ENCODE data around the gene CAMK1D. TPM values are rescaled to one million over a fixed set of nuclear protein-coding genes. Genes with fewer than 3 reads are reported as not detected.

The CAMK1D gene
- total RNA-seq, 1 experiment from 2014 or later: 6.3 TPM

GRCh38 chr10:12628153-12628552 is 278.8 kb downstream of the CAMK1D start:
- Histone ChIP-seq H3K79me2 (ENCODE audit: insufficient read depth, low read length) (no peaks in the 10 kb centered on the region), H2AK5ac (ENCODE audit: insufficient read length, low read length) (no peak overlapping the region), H3K4me1 (ENCODE audit: insufficient read depth, low read length) (no peaks in the 10 kb centered on the region), H2BK15ac (ENCODE audit: low read depth, low read length) (no peak overlapping the region), H3K23ac (ENCODE audit: insufficient read length, low read depth, low read length) (no peak overlapping the region), H3K9me3 (ENCODE audit: control insufficient read depth, low read depth, low read length) (peaks cover 7% of the 10 kb centered on the region), H3K27me3 (ENCODE audit: insufficient read depth, low read length) (no peaks in the 10 kb centered on the region), H3K4me2 (ENCODE audit: insufficient read depth, insufficient read length, low read length) (no peak overlapping the region), H3K9ac (ENCODE audit: extremely low read depth, insufficient read length, low read length) (no peak overlapping the region), H2BK5ac (ENCODE audit: insufficient read length, low read length) (no peak overlapping the region), H2BK20ac (ENCODE audit: low read depth, low read length, poor library complexity, severe bottlenecking) (no peak overlapping the region), H3T11ph (ENCODE audit: low read length) (no peak overlapping the region), H4K8ac (replicated peaks; ENCODE audit: insufficient read length, low read depth, low read length) (no peak overlapping the region), H3K23me2 (ENCODE audit: insufficient read length, low read depth, low read length, poor library complexity, severe bottlenecking) (no peaks in the 10 kb centered on the region), H3K79me1 (ENCODE audit: insufficient read depth, low read depth, low read length, poor library complexity, severe bottlenecking) (no peaks in the 10 kb centered on the region), H4K20me1 (ENCODE audit: control insufficient read depth, insufficient read depth, insufficient read length) (no peaks in the 10 kb centered on the region), H3K18ac (ENCODE audit: insufficient read length, low read depth, low read length) (no peak overlapping the region), H2BK12ac (ENCODE audit: insufficient read length, low read depth, low read length) (no peak overlapping the region), H4K91ac (ENCODE audit: insufficient read length, low read depth, low read length) (no peak overlapping the region), H2BK120ac (ENCODE audit: low read depth, low read length, poor library complexity, severe bottlenecking) (no peak overlapping the region), H4K5ac (ENCODE audit: insufficient read length, low read depth, low read length) (no peak overlapping the region), H2AFZ (ENCODE audit: low read length) (no peak overlapping the region), H3K4ac (ENCODE audit: low read depth, low read length) (no peak overlapping the region), H3K27ac (ENCODE audit: insufficient read length, low read depth, low read length) (no peak overlapping the region), H3K14ac (ENCODE audit: insufficient read depth, low read length) (no peak overlapping the region), H3K56ac (ENCODE audit: insufficient read length, low read depth, low read length) (no peak overlapping the region)
- no peaks in the 10 kb centered on the region; the same call in 1 of the 2 replicates for H3K27me3 Mint-ChIP-seq (ENCODE audit: low read depth)
- peaks cover 0 to 7% of the 10 kb centered on the region in 2 experiments; a peak in 3 of 5 replicates for H3K9me3 Mint-ChIP-seq
- no peak overlapping the region for H3K4me3 Mint-ChIP-seq
- DNase-seq: no peak
- H3K36me3 Mint-ChIP-seq (ENCODE audit: insufficient read depth in 1 of 3, low read depth in 3 of 3): peaks cover 1 to 13% (median 13%) of the 10 kb centered on the region in 3 experiments; a peak in 4 of 7 replicates
- H3K27ac Mint-ChIP-seq: no peak overlapping the region
- WGBS (ENCODE audit: extremely low coverage, insufficient read length, low lambda C conversion rate): no CpG with 5 or more reads among the region's 2 CpGs
- peaks cover 19 to 28% of the 10 kb centered on the region in 2 experiments for H3K4me1 Mint-ChIP-seq
- TF ChIP-seq, protein P1, sequence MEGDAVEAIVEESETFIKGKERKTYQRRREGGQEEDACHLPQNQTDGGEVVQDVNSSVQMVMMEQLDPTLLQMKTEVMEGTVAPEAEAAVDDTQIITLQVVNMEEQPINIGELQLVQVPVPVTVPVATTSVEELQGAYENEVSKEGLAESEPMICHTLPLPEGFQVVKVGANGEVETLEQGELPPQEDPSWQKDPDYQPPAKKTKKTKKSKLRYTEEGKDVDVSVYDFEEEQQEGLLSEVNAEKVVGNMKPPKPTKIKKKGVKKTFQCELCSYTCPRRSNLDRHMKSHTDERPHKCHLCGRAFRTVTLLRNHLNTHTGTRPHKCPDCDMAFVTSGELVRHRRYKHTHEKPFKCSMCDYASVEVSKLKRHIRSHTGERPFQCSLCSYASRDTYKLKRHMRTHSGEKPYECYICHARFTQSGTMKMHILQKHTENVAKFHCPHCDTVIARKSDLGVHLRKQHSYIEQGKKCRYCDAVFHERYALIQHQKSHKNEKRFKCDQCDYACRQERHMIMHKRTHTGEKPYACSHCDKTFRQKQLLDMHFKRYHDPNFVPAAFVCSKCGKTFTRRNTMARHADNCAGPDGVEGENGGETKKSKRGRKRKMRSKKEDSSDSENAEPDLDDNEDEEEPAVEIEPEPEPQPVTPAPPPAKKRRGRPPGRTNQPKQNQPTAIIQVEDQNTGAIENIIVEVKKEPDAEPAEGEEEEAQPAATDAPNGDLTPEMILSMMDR (conservative IDR thresholded peaks at IDR 0.05): no peak

All from H9 (cell line).